Thoracic aorta (tissue), 2 donors: ENCODE data around the gene GHRHR. TPM values are rescaled to one million over a fixed set of nuclear protein-coding genes. Genes with fewer than 3 reads are reported as not detected.

Experiments used
- ATAC-seq: fragments of 150-250 bp; one replicate; pipeline ENCODE4 v1.8.0; 2017; ENCODE audit warnings: low read depth; ENCODE audit not compliant: insufficient number of reproducible peaks, low FRiP score
- DNase-seq: peaks from one replicate; pipeline ENCODE4 v3.0.0-alpha.2; 2020; ENCODE audit warnings: low spot score
- H3K27ac ChIP-seq, 2 donors: fragments of 200-600 bp; sonication (generic); 1 replicate in 1 of 2; 2 replicates in 1 of 2; pipeline ENCODE4 v1.5.1; 2016; ENCODE audit warnings: mild to moderate bottlenecking in 2 of 2, moderate library complexity in 2 of 2
- H3K27me3 ChIP-seq: fragments of 200-600 bp; sonication (generic); replicated peaks from 2 replicates; pipeline ENCODE4 v1.6.0; 2016; ENCODE audit warnings: mild to moderate bottlenecking; ENCODE audit not compliant: insufficient read depth
- H3K36me3 ChIP-seq: fragments of 200-600 bp; sonication (generic); one replicate; pipeline ENCODE4 v1.5.1; 2016
- H3K4me1 ChIP-seq, 2 donors: fragments of 200-600 bp; sonication (generic); 1 replicate in 1 of 2; 2 replicates in 1 of 2; pipeline versions ENCODE4 v1.5.1 to v1.6.0; 2016; ENCODE audit warnings: low read depth in 2 of 2, mild to moderate bottlenecking in 1 of 2; ENCODE audit not compliant: control insufficient read depth in 1 of 2
- H3K4me3 ChIP-seq: fragments of 200-600 bp; sonication (generic); 2 replicates; pipeline ENCODE4 v1.5.1; 2016; ENCODE audit warnings: mild to moderate bottlenecking
- H3K9me3 ChIP-seq: fragments of 200-600 bp; sonication (generic); 2 replicates; pipeline ENCODE4 v1.5.1; 2016
- CTCF ChIP-seq: fragments of 200-600 bp; sonication (generic); IDR thresholded peaks from one replicate; pipeline ENCODE4 v1.5.1; 2019; ENCODE audit warnings: antibody characterized with exemption
- total RNA-seq, 2 donors: library from RNA; depleted of rRNA; stranded (reverse); fragments of >200 nt; gene quantifications; one replicate each; pipeline versions ENCODE4 v1.1.0 to v1.2.3, GENCODE V29; 2016

Gene GHRHR
- total RNA-seq, 2 donors from 2014 or later: not detected

- peaks cover 0 to 5% of the 10 kb centered on the region in 2 donors for H3K4me1 ChIP-seq
- no peak for TF ChIP-seq CTCF
- no peaks in the 10 kb centered on the region for H3K36me3 ChIP-seq
- no peak for DNase-seq
- no peak overlapping the region for H3K27ac ChIP-seq
- H3K27me3 ChIP-seq: no peaks in the 10 kb centered on the region
- no peak for ATAC-seq
- no peak overlapping the region for H3K4me3 ChIP-seq
- no peaks in the 10 kb centered on the region for H3K9me3 ChIP-seq
These were observed 31.2 kb upstream of the GHRHR start for GRCh38 chr7:30932562-30932961.

GRCh38 chr7:30933124-30933974 is 30.4 kb upstream of the GHRHR start:
- Histone ChIP-seq H3K27me3 (no peaks in the 10 kb centered on the region), H3K27ac (no peak overlapping the region), H3K4me1 (peaks cover 0 to 6% of the 10 kb centered on the region in 2 donors), H3K9me3 (no peaks in the 10 kb centered on the region), H3K4me3 (no peak overlapping the region), H3K36me3 (no peaks in the 10 kb centered on the region)
- DNase-seq (no peak), ATAC-seq (no peak)
- no peak for TF ChIP-seq CTCF

- ATAC-seq: no peak
- Histone ChIP-seq H3K27me3 (no peaks in the 10 kb centered on the region), H3K27ac (no peak overlapping the region), H3K9me3 (no peaks in the 10 kb centered on the region), H3K4me1 (peaks cover 0 to 10% of the 10 kb centered on the region in 2 donors), H3K4me3 (no peak overlapping the region), H3K36me3 (no peaks in the 10 kb centered on the region)
- no peak for DNase-seq
- no peak for TF ChIP-seq CTCF
These were observed 29.5 kb upstream of the GHRHR start for GRCh38 chr7:30934225-30934624.

- TF ChIP-seq CTCF: no peak
- DNase-seq (no peak), ATAC-seq (no peak)
- Histone ChIP-seq H3K27me3 (no peaks in the 10 kb centered on the region), H3K9me3 (no peaks in the 10 kb centered on the region), H3K4me1 (peaks cover 0 to 10% of the 10 kb centered on the region in 2 donors), H3K4me3 (no peak overlapping the region), H3K36me3 (no peaks in the 10 kb centered on the region), H3K27ac (no peak overlapping the region)
These were observed 28.8 kb upstream of the GHRHR start for GRCh38 chr7:30934732-30935568.

GRCh38 chr7:30935569-30935877 is 28.2 kb upstream of the GHRHR start:
- ATAC-seq (no peak), DNase-seq (no peak)
- H3K4me3 ChIP-seq: no peak overlapping the region
- H3K36me3 ChIP-seq: no peaks in the 10 kb centered on the region
- H3K4me1 ChIP-seq: peaks cover 0 to 8% of the 10 kb centered on the region in 2 donors
- no peak overlapping the region for H3K27ac ChIP-seq
- H3K9me3 ChIP-seq: no peaks in the 10 kb centered on the region
- no peaks in the 10 kb centered on the region for H3K27me3 ChIP-seq
- no peak for TF ChIP-seq CTCF
